K562 (cell line): Measurements from ENCODE around the gene PLD1. TPM values are rescaled to one million over a fixed set of nuclear protein-coding genes. Genes with fewer than 3 reads are reported as not detected.

Experiments
- ETV6 ChIP-seq, 3 experiments: fragments of 150-350 bp in 1 of 3; sonication (generic) in 1 of 3; formaldehyde crosslinking in 1 of 3; IDR thresholded peaks; 2 replicates each; pipeline versions ENCODE4 v1.6.1 to v1.8.0; 2014 to 2022; ENCODE audit warnings: borderline replicate concordance in 2 of 3, low read depth in 2 of 3, antibody characterized with exemption in 1 of 3, low read length in 1 of 3, mild to moderate bottlenecking in 1 of 3, missing genetic modification reagents in 1 of 3
- MTA1 ChIP-seq: fragments of 450-650 bp; IDR thresholded peaks from 2 replicates; pipeline ENCODE4 v1.6.1; 2017; ENCODE audit warnings: borderline replicate concordance
- NR2C2 ChIP-seq, 2 experiments: fragments of 200-800 bp in 1 of 2; sonication (Bioruptor generic) in 1 of 2; sonication (generic) in 1 of 2; formaldehyde crosslinking in 1 of 2; IDR thresholded peaks; 2 replicates each; pipeline versions ENCODE4 v1.6.1 to v1.8.0; 2016 to 2022; ENCODE audit warnings: mild to moderate bottlenecking in 1 of 2, missing compliant biosample characterization in 1 of 2, missing genetic modification characterization in 1 of 2, missing genetic modification reagents in 1 of 2
- POLR2B ChIP-seq: fragments of 450-650 bp; IDR thresholded peaks from 2 replicates; pipeline ENCODE4 v1.6.1; 2018; ENCODE audit warnings: low read depth; ENCODE audit not compliant: partially characterized antibody
- SMARCA4 ChIP-seq: fragments of 450-650 bp; IDR thresholded peaks from 2 replicates; pipeline ENCODE4 v1.6.1; 2016
- SMC3 ChIP-seq: conservative IDR thresholded peaks from 2 replicates; pipeline ENCODE4 v1.6.1; 2011; ENCODE audit warnings: low read depth, low read length, improper control_type of control experiment; ENCODE audit not compliant: insufficient read depth
- TEAD1 ChIP-seq, 2 experiments: fragments of 450-650 bp in 1 of 2; sonication (generic) in 1 of 2; formaldehyde crosslinking; IDR thresholded peaks; 2 replicates each; pipeline versions ENCODE4 v1.4.0 to v1.8.0; 2020 to 2022; ENCODE audit warnings: mild to moderate bottlenecking in 2 of 2, missing genetic modification reagents in 1 of 2
- ZBTB17 ChIP-seq: fragments of 450-650 bp; formaldehyde crosslinking; IDR thresholded peaks from 2 replicates; pipeline ENCODE4 v1.4.0; 2020; ENCODE audit warnings: mild to moderate bottlenecking
- ZNF347 ChIP-seq: fragments of 450-650 bp; formaldehyde crosslinking; IDR thresholded peaks from 2 replicates; pipeline ENCODE4 v1.4.0; 2020; ENCODE audit warnings: low read depth, mild to moderate bottlenecking, moderate library complexity
- ZNF644 ChIP-seq: fragments of 200-800 bp; sonication (Bioruptor generic); IDR thresholded peaks from 2 replicates; pipeline ENCODE4 v1.6.1; 2016; ENCODE audit warnings: low read depth, missing genetic modification characterization, missing compliant biosample characterization
- polyA plus RNA-seq, 8 experiments: library from polyadenylated mRNA; depleted of rRNA in 4 of 8; stranded (reverse) in 5 of 8; unstranded in 3 of 8; fragments of >200 nt; fragmentation: Nextera tagmentation in 2 of 8; fragmentation: Illumina TruSeq in 1 of 8; extraction: Ambion mirVana in 2 of 8; extraction: Trizol in 1 of 8; gene quantifications; 2 replicates each; pipeline versions ENCODE4 v1.2.1 to v1.2.3, GENCODE V29; 2011 to 2014; ENCODE audit warnings: inconsistent platforms in 1 of 8, missing spikeins in 1 of 8
- total RNA-seq, 7 experiments: library from RNA; depleted of rRNA in 6 of 7; stranded (reverse); fragments of >200 nt in 6 of 7; fragmentation: Illumina TruSeq in 2 of 7; extraction: Trizol in 2 of 7; gene quantifications; 2 replicates each; pipeline versions ENCODE4 v1.2.1 to v1.2.3, GENCODE V29; 2011 to 2021; ENCODE audit warnings: low replicate concordance in 1 of 7
- TF ChIP-seq, protein P1 (sequence below): fragments of 450-650 bp; formaldehyde crosslinking; IDR thresholded peaks from 2 replicates; pipeline ENCODE4 v1.4.0; 2020; ENCODE audit warnings: mild to moderate bottlenecking, moderate library complexity
- TF ChIP-seq, protein P2 (sequence below): fragments of 250-450 bp; sonication (Bioruptor Pico); IDR thresholded peaks from 2 replicates; pipeline ENCODE4 v1.4.0; 2020
- TF ChIP-seq, protein P3 (sequence below): sonication (generic); formaldehyde crosslinking; IDR thresholded peaks from 2 replicates; pipeline ENCODE4 v1.8.0; 2022; ENCODE audit warnings: mild to moderate bottlenecking, missing genetic modification reagents
- TF ChIP-seq, protein P4 (sequence below): fragments of 450-650 bp; IDR thresholded peaks from 2 replicates; pipeline ENCODE4 v1.6.1; 2016

Gene PLD1
- total and polyA plus RNA-seq, 9 of the 15 experiments (the other 6 are each of a cell fraction or from before 2014, with no cell fraction given): 8.4 to 26.1 (median 18.6) TPM

DNA sequence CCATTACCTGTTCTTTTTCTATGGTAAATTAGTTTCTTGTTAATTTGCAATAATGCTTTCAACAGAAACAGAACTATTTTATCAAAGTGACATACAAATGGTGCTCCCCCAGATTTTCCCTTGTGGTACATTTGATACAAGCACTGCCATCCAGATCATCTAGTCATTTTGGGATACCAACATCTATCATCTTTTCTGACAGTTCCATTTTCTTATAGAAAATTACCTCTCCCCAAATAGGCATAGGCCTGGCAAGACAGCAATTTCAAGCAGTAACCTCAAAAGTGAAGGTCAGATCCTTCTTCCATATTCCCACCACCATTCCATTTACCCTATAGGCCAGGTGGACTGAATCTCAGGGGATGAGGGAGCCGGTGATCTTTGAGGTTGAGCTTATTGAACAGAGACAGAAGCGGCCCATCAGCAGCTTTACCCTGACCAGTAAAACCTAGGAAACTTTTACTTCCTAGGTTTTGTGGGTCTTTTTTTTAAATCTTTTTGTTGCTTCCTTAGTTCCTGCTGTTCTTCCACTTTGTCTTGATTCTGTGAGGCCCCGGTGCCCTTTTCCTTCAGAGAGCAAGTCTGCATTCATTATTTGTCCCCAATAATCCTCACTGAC, 3.1 kb upstream of the PLD1 start (continued):
- TF ChIP-seq, protein P1, sequence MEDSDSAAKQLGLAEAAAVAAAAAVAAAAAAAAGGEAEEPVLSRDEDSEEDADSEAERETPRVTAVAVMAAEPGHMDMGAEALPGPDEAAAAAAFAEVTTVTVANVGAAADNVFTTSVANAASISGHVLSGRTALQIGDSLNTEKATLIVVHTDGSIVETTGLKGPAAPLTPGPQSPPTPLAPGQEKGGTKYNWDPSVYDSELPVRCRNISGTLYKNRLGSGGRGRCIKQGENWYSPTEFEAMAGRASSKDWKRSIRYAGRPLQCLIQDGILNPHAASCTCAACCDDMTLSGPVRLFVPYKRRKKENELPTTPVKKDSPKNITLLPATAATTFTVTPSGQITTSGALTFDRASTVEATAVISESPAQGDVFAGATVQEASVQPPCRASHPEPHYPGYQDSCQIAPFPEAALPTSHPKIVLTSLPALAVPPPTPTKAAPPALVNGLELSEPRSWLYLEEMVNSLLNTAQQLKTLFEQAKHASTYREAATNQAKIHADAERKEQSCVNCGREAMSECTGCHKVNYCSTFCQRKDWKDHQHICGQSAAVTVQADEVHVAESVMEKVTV (CRISPR knock-in tag): 0 out of 2 replicates have a peak, but pooled peaks have one; percentile 18
- TF ChIP-seq SMARCA4 (no peak), POLR2B (no peak), NR2C2 (CRISPR knock-in tag; IDR thresholded peaks at IDR 0.05) (no peak), NR2C2 (tag; IDR thresholded peaks at IDR 0.05) (no peak; the same call in 1 of the 2 replicates), ZNF644 (0 out of 2 replicates have a peak, but pooled peaks have one; percentile 51), TEAD1 (CRISPR knock-in tag; IDR thresholded peaks at IDR 0.05) (no peak), SMC3 (no peak), ETV6 (IDR thresholded peaks at IDR 0.05; ENCODE audit: borderline replicate concordance in 1 of 2, low read depth in 2 of 2, low read length in 1 of 2) (no peak), ETV6 (CRISPR knock-in tag; IDR thresholded peaks at IDR 0.05; ENCODE audit: borderline replicate concordance) (no peak), ZNF347 (CRISPR knock-in tag) (no peak), ZBTB17 (CRISPR knock-in tag) (no peak), MTA1 (no peak)
- TF ChIP-seq, protein P2, sequence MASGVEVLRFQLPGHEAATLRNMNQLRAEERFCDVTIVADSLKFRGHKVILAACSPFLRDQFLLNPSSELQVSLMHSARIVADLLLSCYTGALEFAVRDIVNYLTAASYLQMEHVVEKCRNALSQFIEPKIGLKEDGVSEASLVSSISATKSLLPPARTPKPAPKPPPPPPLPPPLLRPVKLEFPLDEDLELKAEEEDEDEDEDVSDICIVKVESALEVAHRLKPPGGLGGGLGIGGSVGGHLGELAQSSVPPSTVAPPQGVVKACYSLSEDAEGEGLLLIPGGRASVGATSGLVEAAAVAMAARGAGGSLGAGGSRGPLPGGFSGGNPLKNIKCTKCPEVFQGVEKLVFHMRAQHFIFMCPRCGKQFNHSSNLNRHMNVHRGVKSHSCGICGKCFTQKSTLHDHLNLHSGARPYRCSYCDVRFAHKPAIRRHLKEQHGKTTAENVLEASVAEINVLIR: no peak
- TF ChIP-seq, protein P3, sequence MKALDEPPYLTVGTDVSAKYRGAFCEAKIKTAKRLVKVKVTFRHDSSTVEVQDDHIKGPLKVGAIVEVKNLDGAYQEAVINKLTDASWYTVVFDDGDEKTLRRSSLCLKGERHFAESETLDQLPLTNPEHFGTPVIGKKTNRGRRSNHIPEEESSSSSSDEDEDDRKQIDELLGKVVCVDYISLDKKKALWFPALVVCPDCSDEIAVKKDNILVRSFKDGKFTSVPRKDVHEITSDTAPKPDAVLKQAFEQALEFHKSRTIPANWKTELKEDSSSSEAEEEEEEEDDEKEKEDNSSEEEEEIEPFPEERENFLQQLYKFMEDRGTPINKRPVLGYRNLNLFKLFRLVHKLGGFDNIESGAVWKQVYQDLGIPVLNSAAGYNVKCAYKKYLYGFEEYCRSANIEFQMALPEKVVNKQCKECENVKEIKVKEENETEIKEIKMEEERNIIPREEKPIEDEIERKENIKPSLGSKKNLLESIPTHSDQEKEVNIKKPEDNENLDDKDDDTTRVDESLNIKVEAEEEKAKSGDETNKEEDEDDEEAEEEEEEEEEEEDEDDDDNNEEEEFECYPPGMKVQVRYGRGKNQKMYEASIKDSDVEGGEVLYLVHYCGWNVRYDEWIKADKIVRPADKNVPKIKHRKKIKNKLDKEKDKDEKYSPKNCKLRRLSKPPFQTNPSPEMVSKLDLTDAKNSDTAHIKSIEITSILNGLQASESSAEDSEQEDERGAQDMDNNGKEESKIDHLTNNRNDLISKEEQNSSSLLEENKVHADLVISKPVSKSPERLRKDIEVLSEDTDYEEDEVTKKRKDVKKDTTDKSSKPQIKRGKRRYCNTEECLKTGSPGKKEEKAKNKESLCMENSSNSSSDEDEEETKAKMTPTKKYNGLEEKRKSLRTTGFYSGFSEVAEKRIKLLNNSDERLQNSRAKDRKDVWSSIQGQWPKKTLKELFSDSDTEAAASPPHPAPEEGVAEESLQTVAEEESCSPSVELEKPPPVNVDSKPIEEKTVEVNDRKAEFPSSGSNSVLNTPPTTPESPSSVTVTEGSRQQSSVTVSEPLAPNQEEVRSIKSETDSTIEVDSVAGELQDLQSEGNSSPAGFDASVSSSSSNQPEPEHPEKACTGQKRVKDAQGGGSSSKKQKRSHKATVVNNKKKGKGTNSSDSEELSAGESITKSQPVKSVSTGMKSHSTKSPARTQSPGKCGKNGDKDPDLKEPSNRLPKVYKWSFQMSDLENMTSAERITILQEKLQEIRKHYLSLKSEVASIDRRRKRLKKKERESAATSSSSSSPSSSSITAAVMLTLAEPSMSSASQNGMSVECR (CRISPR knock-in tag): no peak
- TF ChIP-seq, protein P4, sequence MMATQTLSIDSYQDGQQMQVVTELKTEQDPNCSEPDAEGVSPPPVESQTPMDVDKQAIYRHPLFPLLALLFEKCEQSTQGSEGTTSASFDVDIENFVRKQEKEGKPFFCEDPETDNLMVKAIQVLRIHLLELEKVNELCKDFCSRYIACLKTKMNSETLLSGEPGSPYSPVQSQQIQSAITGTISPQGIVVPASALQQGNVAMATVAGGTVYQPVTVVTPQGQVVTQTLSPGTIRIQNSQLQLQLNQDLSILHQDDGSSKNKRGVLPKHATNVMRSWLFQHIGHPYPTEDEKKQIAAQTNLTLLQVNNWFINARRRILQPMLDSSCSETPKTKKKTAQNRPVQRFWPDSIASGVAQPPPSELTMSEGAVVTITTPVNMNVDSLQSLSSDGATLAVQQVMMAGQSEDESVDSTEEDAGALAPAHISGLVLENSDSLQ: peak; percentile 17; the same call in 1 of the 2 replicates
